HG02973 (cell line): ENCODE measurements around the gene SEMA4C.

Experiments
- ATAC-seq: cut with Tn5 transposase; IDR thresholded peaks from one replicate; pipeline ENCODE4 v1.9.1; 2021; ENCODE audit warnings: moderate library complexity; ENCODE audit not compliant: unreplicated experiment

The SEMA4C gene, protein sequence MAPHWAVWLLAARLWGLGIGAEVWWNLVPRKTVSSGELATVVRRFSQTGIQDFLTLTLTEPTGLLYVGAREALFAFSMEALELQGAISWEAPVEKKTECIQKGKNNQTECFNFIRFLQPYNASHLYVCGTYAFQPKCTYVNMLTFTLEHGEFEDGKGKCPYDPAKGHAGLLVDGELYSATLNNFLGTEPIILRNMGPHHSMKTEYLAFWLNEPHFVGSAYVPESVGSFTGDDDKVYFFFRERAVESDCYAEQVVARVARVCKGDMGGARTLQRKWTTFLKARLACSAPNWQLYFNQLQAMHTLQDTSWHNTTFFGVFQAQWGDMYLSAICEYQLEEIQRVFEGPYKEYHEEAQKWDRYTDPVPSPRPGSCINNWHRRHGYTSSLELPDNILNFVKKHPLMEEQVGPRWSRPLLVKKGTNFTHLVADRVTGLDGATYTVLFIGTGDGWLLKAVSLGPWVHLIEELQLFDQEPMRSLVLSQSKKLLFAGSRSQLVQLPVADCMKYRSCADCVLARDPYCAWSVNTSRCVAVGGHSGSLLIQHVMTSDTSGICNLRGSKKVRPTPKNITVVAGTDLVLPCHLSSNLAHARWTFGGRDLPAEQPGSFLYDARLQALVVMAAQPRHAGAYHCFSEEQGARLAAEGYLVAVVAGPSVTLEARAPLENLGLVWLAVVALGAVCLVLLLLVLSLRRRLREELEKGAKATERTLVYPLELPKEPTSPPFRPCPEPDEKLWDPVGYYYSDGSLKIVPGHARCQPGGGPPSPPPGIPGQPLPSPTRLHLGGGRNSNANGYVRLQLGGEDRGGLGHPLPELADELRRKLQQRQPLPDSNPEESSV

DNA sequence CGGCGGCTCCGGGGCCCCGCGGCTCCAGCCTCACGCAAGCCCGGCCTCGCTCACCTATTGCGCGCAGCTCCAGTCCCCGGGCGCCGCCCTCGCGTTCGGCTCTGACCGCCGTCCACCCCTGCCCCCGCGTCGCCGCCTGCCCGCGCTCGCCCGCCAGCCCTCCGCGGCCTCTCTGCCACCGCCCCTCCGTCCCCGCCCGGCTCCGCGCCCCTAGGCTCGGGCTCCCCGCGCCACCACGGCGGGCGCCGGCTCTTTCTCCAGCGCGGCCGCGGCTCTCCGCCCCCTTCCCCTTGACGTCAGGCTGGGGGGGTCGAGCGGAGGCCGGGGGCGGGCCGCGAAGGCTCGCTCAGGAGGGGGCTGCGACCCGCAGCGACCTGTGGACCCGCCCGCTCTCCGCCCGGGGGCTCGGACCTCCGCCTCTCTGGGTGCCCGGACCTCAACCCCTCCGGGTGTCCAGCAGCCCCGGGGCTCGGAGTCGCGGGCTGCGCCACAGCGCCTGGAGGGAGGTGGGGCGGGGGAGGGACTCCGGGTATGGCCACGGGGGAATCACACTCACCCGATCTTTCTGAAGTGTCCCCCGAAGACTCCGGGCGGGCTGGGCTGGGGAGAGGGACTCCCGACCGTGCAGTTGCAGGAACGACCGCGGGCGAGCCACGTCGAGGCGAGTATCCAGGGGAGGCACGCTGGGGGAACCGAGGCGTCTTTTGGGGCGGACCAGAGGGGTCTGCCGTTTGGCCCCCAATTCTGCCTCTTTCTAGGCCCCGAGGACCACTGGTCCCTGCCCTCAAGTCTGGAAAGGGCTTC, at the start of gene SEMA4C:
TSS of gene SEMA4C (minus strand) at position 259 of the 804 bp plus-strand sequence. CDS start 2,194 bp downstream, outside the sequence.
- ATAC-seq, result no peak

DNA sequence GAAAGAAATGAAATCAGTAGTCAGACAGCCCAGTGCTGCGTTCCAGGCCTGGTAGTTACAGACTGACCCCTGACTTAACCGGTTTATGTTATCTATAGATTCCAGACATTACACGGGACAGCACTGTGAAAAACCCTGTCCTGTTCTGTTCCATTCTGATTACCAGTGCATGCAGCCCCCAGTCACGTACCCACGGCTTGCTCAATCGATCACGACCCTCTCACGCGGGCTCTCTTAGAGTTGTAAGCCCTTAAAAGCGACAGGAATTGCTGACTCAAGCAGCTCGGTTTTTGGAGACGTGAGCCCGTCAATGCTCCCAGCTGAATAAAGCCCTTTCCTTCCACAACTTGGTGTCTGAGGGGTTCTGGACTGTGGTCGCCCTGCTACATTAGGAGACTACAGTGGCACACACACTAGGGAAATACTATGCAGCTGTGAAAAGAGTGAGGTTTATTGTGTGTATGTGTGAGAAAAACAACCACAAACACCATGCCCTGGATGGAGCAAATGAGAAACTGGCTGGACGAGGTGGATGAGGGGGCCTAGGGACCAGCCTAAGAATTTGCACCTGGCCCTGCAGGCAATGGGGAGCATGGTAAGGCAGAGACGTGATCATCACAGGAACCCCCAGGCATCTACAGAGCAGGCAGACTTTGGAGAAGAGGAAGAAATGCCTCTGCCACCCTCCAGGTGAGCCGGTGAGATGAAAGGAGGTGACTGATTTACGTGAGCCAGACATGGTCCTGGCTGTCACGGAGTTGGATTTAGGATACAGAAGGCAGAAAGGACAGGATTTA, 49.1 kb upstream of the SEMA4C start:
- ATAC-seq, result no peak

DNA sequence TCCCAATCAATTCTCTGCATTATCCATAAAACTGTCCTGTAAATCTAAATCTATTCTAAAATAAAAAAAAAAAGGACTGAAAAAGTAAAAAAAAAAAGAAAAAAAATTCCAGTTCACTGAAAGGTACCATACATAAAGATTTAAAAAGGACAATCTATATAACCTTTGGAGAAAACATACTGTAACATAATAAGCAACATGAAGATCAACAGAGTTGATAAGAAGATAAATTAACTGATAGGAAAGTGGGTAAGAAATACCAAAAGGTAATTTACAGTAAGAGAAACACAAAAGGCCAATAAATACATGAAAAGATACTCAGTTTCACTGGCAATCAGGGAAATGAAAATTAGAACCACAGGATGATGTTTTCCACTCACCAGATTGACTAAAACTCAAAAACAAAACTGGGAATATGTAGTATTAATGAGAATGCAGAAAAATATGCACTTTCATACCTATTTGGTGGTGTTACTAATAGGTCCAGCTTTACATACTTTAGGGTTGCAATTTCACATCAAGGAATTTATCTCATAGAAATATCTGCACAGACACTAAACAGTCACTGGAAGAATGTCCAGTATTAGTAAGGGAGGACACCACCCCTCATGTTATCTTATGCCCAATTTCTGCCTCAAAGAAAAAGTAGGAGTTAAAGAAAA, 48.3 kb upstream of the SEMA4C start:
- no peak for ATAC-seq

DNA sequence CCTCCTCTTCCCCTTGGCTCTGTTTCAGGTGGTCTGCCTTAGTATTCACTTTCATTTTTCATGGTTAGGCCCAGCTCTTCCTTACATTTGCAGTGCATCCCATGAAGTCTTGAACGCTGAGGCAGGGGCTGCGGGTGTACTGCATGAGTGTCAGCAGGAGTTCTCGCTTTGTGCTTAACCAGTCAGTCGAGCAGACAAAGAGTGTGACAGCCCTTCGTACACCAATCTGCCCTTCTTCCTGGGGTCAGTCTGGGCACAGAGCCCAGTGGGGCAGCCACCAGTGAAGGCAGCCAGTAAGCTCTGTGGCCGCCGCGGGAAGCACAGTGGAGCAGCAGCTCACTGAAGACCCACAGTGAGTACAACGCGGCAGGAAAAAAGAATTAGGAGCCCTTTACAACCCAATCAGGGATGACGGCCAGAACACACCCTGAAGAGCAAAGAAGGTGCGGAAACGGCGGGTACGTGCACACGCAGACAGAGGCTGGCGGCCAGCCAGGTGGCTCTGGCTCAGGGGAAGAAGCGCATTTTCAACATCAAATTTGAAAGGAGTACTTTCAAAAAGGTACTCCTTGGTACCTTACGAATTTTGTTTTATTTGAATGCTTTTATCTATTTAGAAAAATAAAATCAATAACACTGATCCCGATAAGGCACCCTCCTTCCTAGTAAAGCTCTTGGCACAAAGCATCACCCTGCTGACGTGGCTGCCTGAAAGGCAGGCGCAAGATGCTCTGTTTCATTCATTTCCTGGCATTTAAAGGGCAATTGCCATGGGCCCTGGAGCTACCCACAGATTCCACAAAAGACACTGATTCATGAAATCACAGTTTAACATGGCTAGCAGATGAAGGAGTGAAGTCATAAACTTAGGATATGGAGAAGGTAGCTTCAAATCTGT, 47.0 kb upstream of the SEMA4C start:
- ATAC-seq, result no peak

DNA sequence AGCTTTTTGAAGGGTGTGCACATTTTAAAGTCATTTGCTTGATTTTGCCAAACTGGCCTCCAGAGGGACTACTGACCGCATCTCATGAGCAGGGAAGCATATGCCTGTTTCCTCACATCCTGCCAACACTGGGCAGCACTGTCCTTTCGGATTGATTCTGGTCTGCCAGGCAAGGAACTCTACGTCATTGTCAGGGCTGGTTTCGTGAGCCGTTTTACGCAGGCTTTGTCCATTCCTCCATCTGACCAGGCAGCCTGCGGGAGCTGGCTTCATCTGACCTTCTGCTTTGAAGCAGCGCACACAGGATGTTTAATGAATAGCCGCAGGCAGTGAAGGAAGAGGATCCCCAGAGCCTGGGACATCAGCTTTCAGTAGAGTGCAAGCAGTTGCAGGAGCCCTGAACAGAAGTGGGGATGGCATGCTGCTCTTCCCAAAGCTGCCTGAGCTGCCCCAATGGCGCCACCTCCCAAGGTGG, 46.3 kb upstream of the SEMA4C start:
- ATAC-seq, result no peak

DNA sequence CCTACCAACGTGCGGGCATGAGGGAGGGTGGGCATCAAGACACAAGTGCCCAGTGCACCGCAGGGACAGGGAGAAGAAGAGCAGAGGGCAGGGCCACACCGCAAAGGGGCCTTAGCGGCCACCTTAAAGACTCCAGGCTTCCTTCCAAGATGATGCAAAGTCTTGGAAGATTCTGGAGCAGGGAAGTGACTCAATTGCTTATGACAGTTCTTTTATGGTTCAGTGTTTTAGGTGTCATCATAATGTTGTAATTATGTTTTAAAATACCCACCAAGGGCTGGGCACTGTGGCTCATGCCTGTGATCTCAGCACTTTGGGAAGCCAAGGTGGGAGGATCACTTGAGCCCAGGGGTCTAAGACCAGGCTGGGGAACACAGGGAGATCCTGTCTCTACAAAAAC, 44.5 kb upstream of the SEMA4C start:
- no peak for ATAC-seq

DNA sequence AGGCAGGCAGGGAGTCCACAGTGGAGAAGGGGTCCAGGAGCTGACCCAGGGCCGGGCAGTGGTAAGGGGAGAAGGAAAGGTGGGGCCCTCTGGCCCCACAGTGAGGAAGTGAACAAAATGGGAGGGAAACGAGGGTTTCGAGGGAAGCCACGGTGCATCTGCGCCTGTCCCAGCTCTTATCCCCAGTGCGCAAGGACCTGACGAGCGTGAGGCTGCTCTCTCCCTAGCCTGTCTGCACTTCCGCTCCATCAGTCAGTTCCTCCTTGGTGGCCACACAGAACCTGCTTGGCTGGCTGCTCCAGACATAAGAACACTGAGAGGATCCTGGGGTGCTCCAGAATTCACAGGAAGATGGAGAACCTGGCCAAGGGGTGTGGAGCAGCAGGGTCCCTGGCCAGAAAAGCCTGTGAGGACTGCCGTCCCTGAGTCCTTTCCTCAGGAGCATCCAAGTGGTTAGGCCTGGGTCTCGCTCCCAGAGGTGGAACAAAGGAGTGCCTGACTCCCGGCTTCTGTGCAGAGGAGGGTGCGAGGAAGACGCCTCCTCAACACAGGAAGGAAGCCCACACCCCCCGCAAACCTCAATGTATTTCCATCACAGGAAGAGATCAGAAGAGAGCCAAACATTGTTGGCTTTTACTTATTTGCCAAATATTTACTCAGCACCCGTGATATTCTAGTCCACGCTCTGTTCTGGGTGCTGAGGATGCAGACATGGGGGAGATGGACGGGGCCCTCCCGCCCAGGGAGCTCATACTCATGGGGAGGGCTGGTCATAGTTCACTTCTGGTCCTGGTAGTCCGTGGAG, 43.7 kb upstream of the SEMA4C start:
- no peak for ATAC-seq

DNA sequence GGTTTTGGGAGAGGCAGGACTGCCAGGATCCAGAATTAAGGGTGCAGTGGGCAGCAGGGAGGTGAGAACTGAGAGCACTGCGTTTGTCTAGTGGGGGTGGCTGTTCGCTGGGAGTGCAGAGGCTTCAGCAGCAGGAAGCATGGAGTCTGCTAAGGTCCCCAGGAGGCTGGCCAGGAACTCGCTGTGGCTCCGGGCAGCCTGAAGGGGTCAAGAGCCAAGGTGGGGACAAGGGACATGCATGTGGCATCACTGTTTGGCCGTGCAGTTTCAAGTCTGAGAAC, 43.2 kb upstream of the SEMA4C start:
- no peak for ATAC-seq

DNA sequence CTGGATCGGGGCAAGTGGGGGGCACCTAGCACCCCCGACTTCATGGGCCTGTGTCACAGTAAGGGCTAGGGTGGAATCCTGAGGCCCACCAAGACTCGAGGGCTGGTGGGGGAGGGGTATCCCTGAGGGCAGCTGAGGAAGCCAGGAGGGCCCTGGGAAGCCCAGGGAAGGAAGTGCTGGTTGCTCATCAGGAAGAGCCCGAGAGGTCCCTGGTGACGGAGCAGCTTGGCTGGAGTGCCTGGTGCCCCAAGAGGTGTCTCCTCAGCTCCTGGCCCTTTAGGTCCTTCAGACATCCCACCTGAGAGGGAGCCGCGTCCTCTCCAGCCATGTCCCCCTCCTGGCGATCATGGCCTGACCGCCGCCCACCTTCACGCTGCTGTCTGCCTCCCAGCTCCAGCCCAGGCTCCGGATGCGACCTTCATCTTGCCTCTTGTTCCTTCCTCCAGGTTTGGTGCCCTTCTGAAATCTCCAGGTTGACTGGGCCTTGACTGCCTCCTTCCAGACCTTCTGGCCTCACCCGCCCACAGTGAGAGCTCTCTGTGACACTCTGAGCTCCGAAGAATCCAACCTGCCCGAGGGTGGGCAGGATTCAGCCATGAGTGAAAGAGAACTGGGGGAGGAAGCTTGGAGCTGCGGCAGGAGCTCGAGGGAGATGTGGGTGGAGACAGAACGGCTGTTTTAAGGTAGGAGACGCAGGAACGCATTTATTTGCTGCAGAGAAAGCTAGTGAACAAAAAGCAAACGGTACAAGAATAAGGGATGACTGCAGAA, 42.7 kb upstream of the SEMA4C start:
- ATAC-seq, result no peak

DNA sequence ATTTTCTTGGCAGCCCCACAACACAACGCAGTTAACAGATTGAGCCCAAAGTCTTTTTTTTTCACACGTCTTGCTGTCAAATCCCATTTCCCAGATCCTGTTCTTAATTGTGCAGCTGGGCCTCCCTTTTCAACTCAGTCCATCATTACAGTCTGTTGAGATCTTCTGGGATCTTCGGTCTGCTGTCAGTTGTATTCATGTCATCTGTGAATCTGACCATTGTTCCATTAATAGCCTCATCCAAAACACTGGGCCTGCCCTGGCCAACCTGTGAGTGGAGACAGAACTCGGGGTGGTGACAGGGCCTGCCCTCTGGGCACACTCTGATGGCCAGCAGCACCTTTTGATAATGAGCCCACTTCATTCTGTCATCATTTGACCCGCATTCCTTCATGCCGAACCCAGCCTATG, 39.7 kb upstream of the SEMA4C start:
- no peak for ATAC-seq

DNA sequence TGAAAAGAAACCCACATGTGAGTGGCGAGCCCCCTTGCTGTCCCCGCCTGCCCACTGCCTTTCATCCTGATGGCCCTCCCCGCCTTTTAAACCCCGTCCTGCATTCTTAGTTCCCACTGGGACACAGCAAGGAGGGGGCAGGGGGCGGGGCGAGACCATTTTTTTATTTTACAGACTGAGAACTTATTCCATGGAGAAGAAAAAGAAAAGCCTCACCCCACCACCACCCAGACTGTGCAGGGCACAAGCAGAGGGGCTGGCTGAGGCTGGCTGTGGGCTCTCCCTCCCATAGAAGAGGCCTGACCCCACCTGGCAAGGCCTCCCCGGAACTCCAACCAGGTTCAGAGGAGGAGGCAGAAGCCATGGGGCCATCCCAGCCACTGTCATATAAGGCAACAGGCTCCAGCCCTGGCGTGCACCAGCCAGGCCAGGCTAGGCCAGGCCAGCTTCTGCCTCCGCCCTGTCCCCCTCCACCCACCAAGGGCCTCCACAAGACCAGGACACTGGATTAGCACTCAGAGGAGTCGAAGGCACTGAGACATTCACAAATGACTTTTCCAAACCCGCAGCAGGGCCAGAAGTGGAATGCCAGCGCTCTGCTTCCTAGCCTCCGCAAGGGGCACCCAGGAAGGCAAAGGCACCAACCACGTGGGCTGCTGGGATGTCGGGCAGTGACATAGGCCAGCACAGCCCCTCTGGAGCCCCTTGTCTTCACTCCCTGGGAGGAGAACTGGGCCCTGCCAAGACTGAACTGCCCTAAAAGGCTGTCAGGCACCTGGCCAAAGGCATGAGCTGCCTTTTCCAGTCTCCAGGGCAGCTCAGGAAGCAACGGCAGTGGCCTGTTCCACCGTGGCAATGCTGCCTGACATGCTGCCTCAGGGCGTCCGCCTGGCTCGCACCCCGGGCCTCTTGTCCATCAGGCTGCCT, 37.5 kb upstream of the SEMA4C start:
- ATAC-seq, result no peak

DNA sequence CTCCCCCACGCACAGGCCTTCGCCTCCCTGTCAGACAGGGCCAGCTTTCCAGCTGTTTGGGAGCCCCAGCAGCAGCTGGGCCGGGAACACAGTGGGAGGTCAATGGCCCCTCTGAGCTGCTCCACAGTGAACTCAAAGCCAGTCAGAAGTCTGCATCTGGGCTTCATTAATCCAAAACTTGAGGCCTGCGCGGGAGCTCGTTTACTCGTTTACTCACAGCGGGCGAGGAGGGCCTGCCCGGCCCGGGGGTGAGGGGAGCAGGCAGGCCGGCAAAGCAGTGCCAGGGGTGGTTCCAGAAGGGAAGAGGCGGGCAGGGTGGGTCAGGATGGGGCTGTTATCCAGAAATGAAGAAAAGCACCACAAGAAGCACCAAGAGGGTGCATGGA, 36.8 kb upstream of the SEMA4C start:
- ATAC-seq, result no peak

DNA sequence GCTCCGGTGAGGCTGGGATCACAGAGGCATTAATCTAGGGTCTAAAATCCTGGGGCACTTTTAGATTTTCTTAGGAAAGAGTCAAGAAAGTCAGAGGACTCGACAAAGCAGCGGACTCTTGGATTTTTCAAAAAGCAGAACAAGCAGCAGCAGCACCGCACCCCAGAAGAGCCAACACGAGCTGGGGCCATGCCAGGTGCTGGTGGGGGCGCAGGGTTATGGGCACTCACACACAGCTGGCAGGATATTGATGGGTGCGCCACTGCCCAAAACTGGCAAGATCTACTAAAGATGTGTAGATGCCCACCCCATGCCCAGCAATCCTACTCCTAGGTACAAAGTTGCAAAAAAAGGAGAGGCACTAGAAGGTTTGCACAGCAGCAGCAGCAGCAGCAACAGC, 33.9 kb upstream of the SEMA4C start:
- no peak for ATAC-seq

DNA sequence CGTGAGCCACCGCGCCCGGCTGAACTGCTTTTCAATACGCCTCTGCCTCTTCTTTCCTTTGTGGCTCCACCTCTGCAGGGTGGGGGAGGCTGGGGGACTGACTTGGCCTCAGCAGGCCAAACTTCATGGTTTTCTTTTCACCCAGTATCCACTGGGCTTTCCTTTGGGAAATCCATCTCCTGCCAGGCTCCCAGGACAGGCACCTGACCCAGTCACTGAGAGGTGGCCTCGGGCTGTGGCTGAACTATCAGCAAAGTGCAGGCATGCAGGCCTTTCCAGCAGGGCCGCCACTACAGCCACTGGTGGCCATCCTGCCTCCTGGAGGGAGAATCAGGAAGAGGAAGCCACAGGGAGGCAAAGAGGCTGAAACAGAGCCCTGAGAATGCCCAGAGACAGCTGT, 33.4 kb upstream of the SEMA4C start:
- no peak for ATAC-seq

DNA sequence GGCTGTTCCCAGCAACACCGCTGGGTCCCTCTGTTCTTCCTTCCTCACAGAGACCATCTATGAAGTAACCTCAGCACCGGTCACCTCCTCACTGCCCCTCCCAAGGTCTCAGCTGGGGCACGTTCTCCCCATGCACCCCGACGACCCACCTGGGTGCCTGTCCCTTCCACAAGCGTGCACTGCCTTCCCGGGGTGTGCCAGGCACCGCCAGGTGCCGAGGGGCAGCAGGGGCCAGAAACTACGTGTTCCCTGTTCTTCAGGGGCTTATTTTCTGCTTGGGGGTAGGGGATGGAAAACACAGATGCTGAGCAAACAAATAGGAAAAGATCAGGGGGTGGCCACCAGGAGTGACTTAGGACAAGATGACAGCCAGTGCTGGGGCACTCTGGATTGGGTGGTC, 30.4 kb upstream of the SEMA4C start:
- no peak for ATAC-seq

DNA sequence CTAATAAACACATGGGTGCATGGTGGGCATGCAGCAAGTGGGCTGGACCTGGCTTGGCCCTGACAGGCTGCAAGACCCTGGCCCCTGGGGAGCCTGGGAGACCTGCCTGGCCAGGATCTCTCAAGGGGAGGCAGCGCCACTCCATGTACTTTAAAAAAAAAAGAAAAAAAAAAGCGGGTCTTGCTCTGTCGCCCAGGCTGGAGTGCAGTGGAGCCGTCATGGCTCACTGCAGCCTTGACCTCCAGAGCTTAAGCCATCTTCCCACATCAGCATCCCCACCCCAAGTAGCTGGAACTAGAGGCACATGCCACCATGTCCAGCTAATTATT, 29.5 kb upstream of the SEMA4C start:
- no peak for ATAC-seq
